NCI-H187 (cell line): ENCODE data around the gene POLR1D.
"Not testable (repeated sequence)": the region's sequence is repeated elsewhere in the genome, so short reads cannot be mapped to it uniquely, and the experiment has no call there.

Experiments
- DNase-seq, 2 experiments: peaks; one replicate each; lab custom pipeline; 2025; lab: John Stamatoyannopoulos, UW

POLR1D gene

GRCh38 chr13:27617881-27618321 is 3.8 kb upstream of the POLR1D start:
- DNase-seq = no peak

- no peak for DNase-seq
These were observed 2.5 kb upstream of the POLR1D start for GRCh38 chr13:27619093-27619727.

- peak in 1 of 2 experiments; percentile 9 for DNase-seq
These were observed 1.8 kb upstream of the POLR1D start for GRCh38 chr13:27619728-27620376.

- DNase-seq = peak; percentile 42 to 88
These were observed 1.1 kb upstream of the POLR1D start, which contains the start of gene LNX2 for GRCh38 chr13:27620377-27621115. Gene LNX2, minus strand, starts transcription at chr13:27620529. Its CDS starts 38,826 bp downstream, at chr13:27581703.

- no peak for DNase-seq
These were observed 651 bp upstream of the POLR1D start for GRCh38 chr13:27621116-27621365.

- DNase-seq = no peak
These were observed 569 bp downstream of the POLR1D start for GRCh38 chr13:27622102-27622820.

- no peak for DNase-seq
These were observed 1.2 kb downstream of the POLR1D start for GRCh38 chr13:27622881-27623280.

- DNase-seq = no peak
These were observed 2.4 kb downstream of the POLR1D start for GRCh38 chr13:27624071-27624470.

GRCh38 chr13:27625839-27626238 is 4.1 kb downstream of the POLR1D start:
- DNase-seq = no peak

GRCh38 chr13:27627380-27627779 is 5.7 kb downstream of the POLR1D start:
- no peak for DNase-seq

GRCh38 chr13:27628081-27628480 is 6.4 kb downstream of the POLR1D start:
- no peak for DNase-seq

- DNase-seq = not testable (repeated sequence)
These were observed 7.1 kb downstream of the POLR1D start for GRCh38 chr13:27628766-27629165.

- no peak for DNase-seq
These were observed 9.5 kb downstream of the POLR1D start for GRCh38 chr13:27631156-27631555.

- no peak for DNase-seq
These were observed 10.0 kb downstream of the POLR1D start for GRCh38 chr13:27631665-27632064.

GRCh38 chr13:27632214-27632613 is 10.5 kb downstream of the POLR1D start:
- DNase-seq = no peak

GRCh38 chr13:27632648-27633047 is 11.0 kb downstream of the POLR1D start:
- no peak for DNase-seq

GRCh38 chr13:27634231-27634630 is 12.5 kb downstream of the POLR1D start:
- DNase-seq = no peak

- DNase-seq = no peak
These were observed 13.1 kb downstream of the POLR1D start for GRCh38 chr13:27634791-27635190.

GRCh38 chr13:27635266-27635665 is 13.6 kb downstream of the POLR1D start:
- DNase-seq = no peak

GRCh38 chr13:27636589-27637288 is 15.0 kb downstream of the POLR1D start:
- DNase-seq = no peak

GRCh38 chr13:27637289-27637626 is 15.6 kb downstream of the POLR1D start:
- DNase-seq = no peak

GRCh38 chr13:27638001-27638400 is 16.3 kb downstream of the POLR1D start:
- DNase-seq = no peak
